GM21528 (cell line): ENCODE results near the gene CAPN2.

Experiments
- ATAC-seq: cut with Tn5 transposase; IDR thresholded peaks from one replicate; pipeline ENCODE4 v1.9.1; 2021; ENCODE audit warnings: mild to moderate bottlenecking, moderate library complexity; ENCODE audit not compliant: unreplicated experiment, low FRiP score

CAPN2 gene

DNA sequence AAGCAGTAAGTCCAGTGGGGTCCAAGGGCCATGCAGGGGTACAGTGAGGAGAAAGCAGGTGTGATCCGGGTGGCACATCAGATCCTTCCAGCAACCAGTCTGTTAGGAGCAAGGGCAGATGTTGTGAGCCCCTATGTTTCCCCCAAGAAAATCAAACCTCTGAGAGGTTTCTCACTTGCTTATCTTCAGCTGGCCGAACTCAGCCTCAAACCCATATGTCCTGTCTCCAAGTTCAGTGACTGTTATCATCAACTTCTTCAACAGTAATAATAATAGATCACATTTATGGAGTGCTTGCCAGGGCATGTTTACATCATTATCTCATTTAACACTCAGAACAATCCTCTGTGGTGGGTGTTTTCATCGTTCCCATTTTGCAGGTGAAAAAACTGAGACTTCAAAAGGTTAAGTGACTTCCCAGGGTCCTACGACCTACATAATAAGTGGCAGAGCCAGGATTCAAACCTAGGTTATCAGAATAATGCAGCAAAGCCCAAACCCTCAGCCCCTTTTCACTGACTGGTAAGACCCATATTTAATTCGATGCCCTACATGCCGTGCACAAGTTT, 3.3 kb downstream of the CAPN2 start:
- no peak for ATAC-seq

DNA sequence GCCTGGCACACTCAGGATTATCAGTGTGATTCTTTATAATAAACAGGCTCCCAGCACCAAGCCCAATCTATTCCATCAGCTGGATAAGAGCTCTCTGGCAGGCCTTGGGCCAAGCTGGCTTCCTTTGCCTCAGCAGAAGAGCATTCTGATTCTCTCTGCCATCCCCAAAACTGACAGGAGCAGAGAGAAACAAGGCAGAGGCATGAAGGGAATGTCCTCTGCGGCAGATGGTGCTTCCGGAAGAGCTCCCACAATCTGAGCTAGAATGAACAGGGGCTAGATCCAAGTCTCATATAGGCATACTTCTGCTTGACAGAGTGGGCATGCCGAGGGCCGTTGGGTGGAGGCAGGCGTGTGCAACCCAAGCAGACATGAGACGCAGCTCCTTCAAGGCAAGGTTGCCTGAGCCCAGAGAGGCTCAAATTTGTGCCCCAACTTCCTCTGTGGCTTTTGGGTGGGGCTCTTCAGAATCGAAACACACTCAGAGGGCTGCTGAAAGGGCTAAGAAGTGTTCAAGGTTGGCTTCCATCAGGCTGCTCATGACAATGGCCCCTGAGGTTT, 4.0 kb downstream of the CAPN2 start:
- peak; percentile 51 for ATAC-seq

DNA sequence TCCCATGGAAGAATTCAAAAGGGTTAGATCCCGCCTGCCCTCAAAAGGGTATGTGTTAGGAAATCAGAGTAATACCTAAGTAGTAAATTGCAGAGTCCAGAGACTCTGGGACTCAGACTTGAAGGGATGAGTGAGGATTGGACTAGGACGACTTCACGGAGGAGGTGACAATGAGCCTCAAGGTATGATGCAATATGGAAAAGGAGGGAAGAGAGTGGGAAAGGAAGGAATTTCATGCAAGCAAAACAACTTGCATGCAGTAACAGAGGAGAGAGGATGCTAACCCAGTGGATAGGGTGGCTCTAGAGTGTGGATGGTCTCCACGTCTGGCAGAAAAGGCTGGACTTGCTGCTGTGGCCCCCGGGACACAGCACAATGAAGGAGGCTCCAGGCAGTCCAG, 4.8 kb downstream of the CAPN2 start:
- ATAC-seq: no peak

- no peak for ATAC-seq
Measured at GRCh38 chr1:223717695-223718363, 5.5 kb downstream of the CAPN2 start.

- ATAC-seq: no peak
Measured at GRCh38 chr1:223718850-223719249, 6.5 kb downstream of the CAPN2 start.

GRCh38 chr1:223720971-223721591, 8.7 kb downstream of the CAPN2 start:
- ATAC-seq: no peak

GRCh38 chr1:223721658-223722607, 9.6 kb downstream of the CAPN2 start:
- ATAC-seq: no peak

DNA sequence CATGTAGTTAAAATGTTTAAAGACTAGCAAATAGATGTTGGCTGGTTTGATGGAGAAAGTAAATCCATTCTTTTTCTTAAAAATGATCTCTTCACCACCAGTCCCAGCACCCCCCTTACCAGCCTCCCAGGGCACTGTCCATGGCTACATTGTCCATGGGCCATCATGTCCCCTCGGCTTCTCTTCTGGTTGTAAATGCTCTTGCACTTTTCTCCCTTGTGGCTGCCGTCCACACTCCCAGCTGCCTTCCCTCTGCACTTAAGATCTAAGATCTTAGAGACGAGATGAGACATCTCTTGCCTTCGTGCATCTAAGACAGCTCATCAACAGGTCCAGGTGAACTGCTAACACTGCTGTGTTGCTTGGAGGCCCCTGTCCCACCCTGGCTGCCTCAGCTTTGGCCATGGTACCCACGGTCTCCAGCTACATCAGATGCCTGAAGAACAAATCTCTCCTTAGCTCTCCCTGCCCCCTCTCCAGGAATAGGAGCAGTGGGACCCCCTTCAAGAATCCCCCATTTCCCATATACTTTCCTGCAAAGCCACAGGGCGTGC, 11.1 kb downstream of the CAPN2 start:
- ATAC-seq: no peak

- ATAC-seq: no peak
Measured at GRCh38 chr1:223724376-223724775, 12.0 kb downstream of the CAPN2 start.

DNA sequence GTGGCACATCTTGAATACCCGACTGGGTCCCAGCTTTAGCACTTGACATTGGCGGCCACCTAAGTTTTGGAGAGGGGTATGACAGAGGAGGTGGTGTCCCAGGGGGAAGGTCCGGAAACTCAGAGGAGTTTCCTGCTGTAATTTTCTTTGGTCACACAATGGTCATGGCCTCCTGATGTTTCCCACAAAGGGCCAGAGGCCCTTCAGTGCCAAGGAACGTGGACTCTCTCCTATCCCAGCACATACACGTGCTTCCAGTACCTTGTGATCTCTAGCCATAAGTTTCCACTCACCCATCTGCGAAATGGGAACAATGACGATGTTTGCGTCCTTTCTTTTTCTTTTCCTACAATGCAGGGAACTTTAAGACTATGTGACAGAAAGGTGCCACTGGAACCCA, 13.2 kb downstream of the CAPN2 start:
- no peak for ATAC-seq

- peak; percentile 91 for ATAC-seq
Measured at GRCh38 chr1:223726380-223727001, 14.2 kb downstream of the CAPN2 start.

DNA sequence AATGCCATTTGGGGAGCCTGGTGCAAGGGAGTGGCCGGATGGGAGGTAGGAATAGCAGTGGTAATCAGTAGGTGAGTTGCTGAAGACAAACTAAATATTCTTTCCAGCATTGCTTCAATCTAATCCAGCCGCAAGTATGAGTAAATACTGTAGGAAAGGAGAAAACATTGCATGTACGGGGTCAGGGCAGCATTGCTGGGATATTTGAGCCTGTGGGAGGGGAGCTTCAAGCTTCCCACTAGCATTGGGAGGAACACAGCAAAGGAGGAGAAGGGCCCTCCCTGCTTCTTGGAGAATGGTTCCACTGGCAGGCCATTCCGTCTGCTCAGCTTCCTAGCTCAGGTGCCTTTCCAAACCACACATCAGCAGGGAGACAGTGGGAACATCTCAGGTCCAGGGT, 15.2 kb downstream of the CAPN2 start:
- ATAC-seq: no peak

DNA sequence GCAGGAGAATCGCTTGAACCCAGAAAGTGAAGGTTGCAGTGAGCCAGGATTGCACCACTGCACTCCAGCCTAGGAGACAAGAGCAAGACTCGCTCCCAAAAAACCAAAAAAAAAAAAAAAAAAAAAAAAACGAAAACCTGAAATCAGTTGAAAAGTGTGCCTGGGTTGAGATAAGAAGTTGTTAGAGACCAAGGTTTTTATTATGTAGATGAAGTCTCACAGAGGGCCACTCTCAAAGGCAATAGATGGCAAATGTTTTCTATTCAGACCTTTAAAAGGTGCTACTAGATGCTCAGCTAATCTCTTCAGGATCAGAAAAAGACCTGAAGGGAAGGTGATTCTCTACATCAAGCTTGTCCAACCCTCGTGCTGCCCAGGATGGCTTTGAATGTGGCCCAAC, 17.6 kb downstream of the CAPN2 start:
- no peak for ATAC-seq

GRCh38 chr1:223730479-223731132, 18.3 kb downstream of the CAPN2 start:
- no peak for ATAC-seq

DNA sequence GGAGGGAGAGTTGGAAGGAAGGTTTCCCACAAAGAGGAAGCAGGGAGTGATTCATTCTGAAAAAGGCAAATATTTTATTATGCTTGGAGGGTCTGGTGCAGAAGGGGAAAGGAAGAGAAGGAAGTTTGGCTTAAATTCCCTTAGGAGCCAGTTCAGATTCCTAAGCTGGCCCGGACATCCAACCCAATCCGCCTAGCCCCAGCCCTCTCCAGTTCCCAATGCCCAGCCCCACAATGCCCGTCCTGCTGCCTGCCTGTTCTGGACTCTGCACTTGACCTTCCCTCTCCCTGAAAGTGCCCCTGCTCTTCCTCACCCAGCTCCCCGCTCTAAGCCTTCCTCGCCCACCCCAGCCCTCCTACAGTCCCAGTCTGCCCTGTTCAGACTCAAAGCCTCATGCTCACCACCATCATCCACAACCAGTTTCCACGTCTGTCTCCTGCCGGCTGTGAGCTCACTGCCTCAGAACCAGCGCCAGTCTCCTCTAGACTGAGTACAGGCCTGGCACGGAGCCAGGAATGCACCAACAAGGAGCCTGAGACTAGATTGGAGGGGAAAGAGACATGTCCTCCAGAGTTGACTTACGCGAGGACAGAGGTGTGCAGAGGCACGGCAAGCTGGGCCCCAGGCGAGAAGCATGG, 18.9 kb downstream of the CAPN2 start:
- ATAC-seq: no peak

DNA sequence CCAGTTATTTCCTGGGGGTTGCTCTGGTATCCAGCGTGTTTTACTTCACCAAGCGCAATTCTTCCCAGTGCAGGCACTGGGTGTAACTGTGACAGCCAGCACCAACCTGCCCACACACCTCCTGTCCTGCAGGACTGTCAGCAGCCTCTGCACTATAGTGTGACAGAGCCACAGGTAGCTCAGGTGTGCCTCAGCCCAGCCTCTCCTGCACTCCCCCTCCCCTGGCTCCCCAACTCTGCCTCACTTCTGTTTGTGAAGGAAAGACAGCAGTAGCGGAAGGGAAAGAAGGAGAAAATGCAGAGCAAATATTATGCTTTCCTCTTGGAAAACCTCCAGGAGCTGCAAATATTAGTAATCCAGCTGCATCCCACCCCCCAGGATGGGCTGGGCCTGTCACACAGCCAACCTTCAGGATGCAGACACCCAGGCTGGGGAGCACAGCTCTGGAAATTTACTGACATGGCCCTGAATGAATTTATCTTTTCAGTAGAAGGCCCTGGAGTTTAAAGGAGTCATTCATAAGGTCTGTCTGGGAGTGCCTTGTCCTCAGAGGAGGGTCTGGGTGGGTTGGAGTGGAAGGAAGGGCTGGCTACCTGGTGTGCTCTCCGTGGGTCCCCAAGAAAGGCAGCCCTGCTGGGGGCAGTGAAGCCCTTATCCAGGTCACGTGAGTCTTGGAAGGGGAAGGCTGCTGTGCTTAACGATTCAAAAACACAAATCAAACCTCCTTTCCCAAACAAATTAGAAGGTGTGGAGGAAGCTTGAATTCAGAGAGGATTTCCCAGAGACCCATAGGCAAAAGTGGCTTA, 20.9 kb downstream of the CAPN2 start:
- no peak for ATAC-seq

DNA sequence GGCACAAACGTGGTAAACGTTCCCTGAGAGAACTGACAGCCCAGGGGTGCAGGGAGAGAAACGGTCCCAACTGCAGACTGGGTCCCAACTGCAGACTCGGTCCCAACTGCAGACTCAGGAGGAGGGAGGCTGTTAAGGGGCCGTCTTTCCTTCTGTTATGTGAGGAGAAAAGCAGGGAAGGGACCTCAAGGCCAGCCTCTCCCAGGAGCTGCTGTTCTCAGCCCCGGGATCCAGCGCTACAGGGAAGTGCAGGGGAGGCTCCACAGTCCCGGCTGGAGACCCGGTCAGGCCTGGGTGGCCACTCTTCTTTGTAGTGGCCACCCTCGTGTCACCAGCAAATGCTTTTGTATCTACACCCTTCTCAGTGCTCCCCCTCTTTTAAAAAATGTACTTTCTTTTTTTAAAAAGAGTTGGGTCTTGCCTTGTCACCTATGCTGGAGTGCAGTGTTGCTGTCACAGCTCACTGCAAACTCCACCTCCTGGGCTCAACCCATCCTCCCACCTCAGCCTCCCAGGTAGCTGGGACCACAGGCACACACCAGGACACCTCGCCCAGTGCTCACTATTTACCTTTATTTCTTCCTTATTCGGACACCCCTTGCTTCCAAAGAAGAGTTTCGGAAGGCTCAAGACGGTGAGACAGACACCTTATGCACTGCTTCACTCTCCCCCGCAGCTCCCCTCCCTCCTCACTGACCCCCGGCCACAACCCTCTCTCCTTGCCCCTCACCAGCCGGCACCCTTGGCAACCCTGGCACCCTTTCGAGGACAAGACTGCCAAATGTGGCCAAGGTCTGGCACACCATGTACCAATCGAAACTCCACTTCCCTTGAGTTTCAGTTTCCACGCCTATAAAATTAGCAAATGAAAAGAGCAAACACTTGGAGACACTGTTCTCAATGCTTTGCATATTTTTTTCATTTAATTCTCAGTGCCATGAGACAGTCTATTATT, 21.8 kb downstream of the CAPN2 start:
- ATAC-seq: no peak
